Neuronal stem cell (in vitro differentiated cells): ENCODE data around the gene TNS3.

Source experiments
- DNase-seq: peaks from one replicate; pipeline ENCODE4 v3.0.0-alpha.2; 2013; ENCODE audit warnings: low spot score
- H2AFZ ChIP-seq: one replicate; pipeline ENCODE4 v1.6.1; 2013; ENCODE audit warnings: mild to moderate bottlenecking, low read length, inconsistent platforms
- H2AK5ac ChIP-seq: 2 replicates; pipeline ENCODE4 v1.6.1; 2013; ENCODE audit warnings: low read depth, mild to moderate bottlenecking, inconsistent platforms, low read length, moderate library complexity, mixed read lengths
- H2BK120ac ChIP-seq: 2 replicates; pipeline ENCODE4 v1.6.1; 2013; ENCODE audit warnings: low read depth, mild to moderate bottlenecking, inconsistent platforms, low read length, moderate library complexity, mixed read lengths
- H2BK12ac ChIP-seq: one replicate; pipeline ENCODE4 v1.6.1; 2013; ENCODE audit warnings: low read length, inconsistent platforms
- H2BK15ac ChIP-seq: 2 replicates; pipeline ENCODE4 v1.6.1; 2013; ENCODE audit warnings: mild to moderate bottlenecking, low read length, inconsistent platforms, mixed read lengths
- H2BK5ac ChIP-seq: one replicate; pipeline ENCODE4 v1.6.1; 2013; ENCODE audit warnings: inconsistent platforms, mild to moderate bottlenecking, low read length, moderate library complexity
- H3K14ac ChIP-seq: one replicate; pipeline ENCODE4 v1.6.1; 2013; ENCODE audit warnings: low read length, inconsistent platforms
- H3K18ac ChIP-seq: 2 replicates; pipeline ENCODE4 v1.6.1; 2013; ENCODE audit warnings: low read length, inconsistent platforms
- H3K23ac ChIP-seq: 2 replicates; pipeline ENCODE4 v1.6.1; 2013; ENCODE audit warnings: low read depth, mild to moderate bottlenecking, mixed read lengths, low read length, inconsistent platforms; ENCODE audit not compliant: poor library complexity
- H3K27ac ChIP-seq: replicated peaks from 3 replicates; pipeline ENCODE4 v1.5.1; 2013; ENCODE audit warnings: low read length, inconsistent platforms
- H3K27me3 ChIP-seq, 3 experiments: 2 replicates each; pipeline ENCODE4 v1.6.1; 2013; ENCODE audit warnings: low read length in 3 of 3, mild to moderate bottlenecking in 2 of 3, inconsistent platforms in 1 of 3, low read depth in 1 of 3, mixed read lengths in 1 of 3, moderate library complexity in 1 of 3; ENCODE audit not compliant: control insufficient read depth in 3 of 3, insufficient read depth in 3 of 3
- H3K36me3 ChIP-seq, 2 donors: replicated peaks in 1 of 2; 2 replicates each; pipeline ENCODE4 v1.6.1; 2013; ENCODE audit warnings: low read length in 2 of 2; ENCODE audit not compliant: control insufficient read depth in 2 of 2, insufficient read depth in 2 of 2
- H3K4ac ChIP-seq: 2 replicates; pipeline ENCODE4 v1.6.1; 2013; ENCODE audit warnings: inconsistent platforms, mild to moderate bottlenecking, low read length, moderate library complexity
- H3K4me1 ChIP-seq, 2 donors: 1 replicate in 1 of 2; 2 replicates in 1 of 2; pipeline ENCODE4 v1.6.1; 2013; ENCODE audit warnings: low read length in 2 of 2, low read depth in 1 of 2; ENCODE audit not compliant: control insufficient read depth in 2 of 2, insufficient read depth in 1 of 2
- H3K4me2 ChIP-seq: one replicate; pipeline ENCODE4 v1.6.1; 2013; ENCODE audit warnings: mild to moderate bottlenecking, low read length, inconsistent platforms; ENCODE audit not compliant: insufficient read depth, poor library complexity, severe bottlenecking
- H3K4me3 ChIP-seq, 2 donors: 2 replicates each; pipeline ENCODE4 v1.5.1; 2013; ENCODE audit warnings: low read length in 2 of 2, mild to moderate bottlenecking in 2 of 2, inconsistent platforms in 1 of 2, moderate library complexity in 1 of 2
- H3K79me1 ChIP-seq: one replicate; pipeline ENCODE4 v1.6.1; 2013; ENCODE audit warnings: low read depth, mild to moderate bottlenecking, inconsistent platforms, low read length, moderate library complexity
- H3K9ac ChIP-seq: one replicate; pipeline ENCODE4 v1.6.1; 2013; ENCODE audit warnings: mild to moderate bottlenecking, low read depth, low read length, inconsistent platforms; ENCODE audit not compliant: poor library complexity
- H3K9me3 ChIP-seq, 2 donors: replicated peaks in 1 of 2; 2 replicates each; pipeline versions ENCODE3 to v1.6.1; 2013; ENCODE audit warnings: low read length in 2 of 2, mild to moderate bottlenecking in 2 of 2, inconsistent platforms in 1 of 2, low read depth in 1 of 2, mixed read lengths in 1 of 2, moderate library complexity in 1 of 2; ENCODE audit not compliant: control insufficient read depth in 2 of 2, insufficient read depth in 1 of 2
- H4K8ac ChIP-seq: one replicate; pipeline ENCODE4 v1.6.1; 2013; ENCODE audit warnings: low read depth, mild to moderate bottlenecking, inconsistent platforms, low read length, moderate library complexity
- H4K91ac ChIP-seq: one replicate; pipeline ENCODE4 v1.6.1; 2013; ENCODE audit warnings: low read length, low read depth, mild to moderate bottlenecking, inconsistent platforms; ENCODE audit not compliant: poor library complexity
- WGBS, 2 donors: extraction: QIAGEN DNeasy Blood & Tissue Kit; methylation state at CpG; one replicate each; pipeline ENCODE4 v1.1.7; 2013; ENCODE audit warnings: missing lambda C conversion rate in 2 of 2, mixed read lengths in 1 of 2; ENCODE audit not compliant: insufficient read length in 2 of 2, insufficient replicate concordance in 1 of 2; ENCODE audit errors: extremely low coverage in 2 of 2; 5-methylcytosine and 5-hydroxymethylcytosine counted together

Gene TNS3

GRCh38 chr7:47600199-47601118 lies 18.5 kb upstream of the TNS3 start:
- Histone ChIP-seq H3K4me2 (no peak overlapping the region), H3K14ac (no peak overlapping the region), H2BK15ac (no peak overlapping the region), H2BK5ac (no peak overlapping the region), H3K36me3 (no peaks in the 10 kb centered on the region), H2BK120ac (no peak overlapping the region), H3K79me1 (no peaks in the 10 kb centered on the region), H2BK12ac (no peak overlapping the region), H3K4me1 (peaks cover 0 to 2% of the 10 kb centered on the region in 2 donors), H3K9ac (no peak overlapping the region), H3K18ac (no peak overlapping the region), H2AK5ac (no peak overlapping the region), H3K27ac (no peak overlapping the region), H3K4me3 (no peak overlapping the region), H3K9me3 (peaks cover 5 to 9% of the 10 kb centered on the region in 2 donors), H3K4ac (no peak overlapping the region), H2AFZ (no peak overlapping the region), H4K91ac (no peak overlapping the region), H3K27me3 (peaks cover 0 to 7% (median 0%) of the 10 kb centered on the region in 3 experiments), H3K23ac (no peak overlapping the region), H4K8ac (no peak overlapping the region)
- no peak for DNase-seq
- WGBS, 2 donors, result no CpG with 5 or more reads among the region's 15 CpGs

DNA sequence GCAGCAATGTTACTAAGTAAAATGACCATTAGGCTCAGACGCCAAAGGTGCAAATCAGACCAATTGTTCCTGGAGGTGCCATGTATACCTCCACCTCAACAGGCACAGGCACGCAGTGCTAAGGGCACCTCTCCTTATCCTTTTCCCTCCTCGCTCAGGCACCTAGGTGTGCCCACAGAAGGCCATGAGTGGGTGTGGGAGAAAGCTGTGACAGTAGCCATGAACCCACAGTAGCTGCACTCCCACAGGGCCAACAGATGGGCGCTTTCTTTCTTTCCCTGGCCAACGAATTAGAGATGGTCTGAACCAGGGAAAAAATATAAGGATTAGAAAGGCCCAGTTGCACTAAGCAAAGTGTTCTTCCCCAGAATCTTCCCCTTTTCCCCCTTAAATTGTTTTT lies 15.5 kb upstream of the TNS3 start:
- H3K23ac ChIP-seq, result no peak overlapping the region
- no peak overlapping the region for H2BK120ac ChIP-seq
- no peak overlapping the region for H3K18ac ChIP-seq
- no peak overlapping the region for H3K14ac ChIP-seq
- no peak overlapping the region for H2AK5ac ChIP-seq
- no peak overlapping the region for H2AFZ ChIP-seq
- H2BK15ac ChIP-seq, result no peak overlapping the region
- H3K79me1 ChIP-seq, result no peaks in the 10 kb centered on the region
- no peak overlapping the region for H3K4me3 ChIP-seq
- H2BK12ac ChIP-seq, result no peak overlapping the region
- H3K36me3 ChIP-seq, result no peaks in the 10 kb centered on the region
- no peak overlapping the region for H3K27ac ChIP-seq
- H4K91ac ChIP-seq, result no peak overlapping the region
- no peak overlapping the region for H2BK5ac ChIP-seq
- peaks cover 0 to 7% (median 0%) of the 10 kb centered on the region in 3 experiments for H3K27me3 ChIP-seq
- WGBS, 2 donors, result no CpG with 5 or more reads among the region's 5 CpGs
- no peak overlapping the region for H4K8ac ChIP-seq
- DNase-seq, result no peak
- peaks cover 5 to 9% of the 10 kb centered on the region in 2 donors for H3K9me3 ChIP-seq
- H3K9ac ChIP-seq, result no peak overlapping the region
- H3K4ac ChIP-seq, result no peak overlapping the region
- no peaks in the 10 kb centered on the region for H3K4me1 ChIP-seq
- no peak overlapping the region for H3K4me2 ChIP-seq

GRCh38 chr7:47596502-47597202 lies 14.7 kb upstream of the TNS3 start:
- Histone ChIP-seq H2AK5ac (no peak overlapping the region), H3K4me3 (no peak overlapping the region), H3K9me3 (peaks cover 5 to 9% of the 10 kb centered on the region in 2 donors), H2AFZ (no peak overlapping the region), H2BK12ac (no peak overlapping the region), H2BK15ac (no peak overlapping the region), H3K23ac (no peak overlapping the region), H3K4me1 (peaks cover 0 to 1% of the 10 kb centered on the region in 2 donors), H3K79me1 (no peaks in the 10 kb centered on the region), H3K27ac (no peak overlapping the region), H3K9ac (no peak overlapping the region), H2BK120ac (no peak overlapping the region), H4K8ac (no peak overlapping the region), H3K27me3 (peaks cover 0 to 7% (median 0%) of the 10 kb centered on the region in 3 experiments), H3K4me2 (no peak overlapping the region), H4K91ac (no peak overlapping the region), H2BK5ac (no peak overlapping the region), H3K18ac (no peak overlapping the region), H3K36me3 (no peaks in the 10 kb centered on the region), H3K4ac (no peak overlapping the region), H3K14ac (no peak overlapping the region)
- no peak for DNase-seq
- no CpG with 5 or more reads among the region's 12 CpGs for WGBS, 2 donors

DNA sequence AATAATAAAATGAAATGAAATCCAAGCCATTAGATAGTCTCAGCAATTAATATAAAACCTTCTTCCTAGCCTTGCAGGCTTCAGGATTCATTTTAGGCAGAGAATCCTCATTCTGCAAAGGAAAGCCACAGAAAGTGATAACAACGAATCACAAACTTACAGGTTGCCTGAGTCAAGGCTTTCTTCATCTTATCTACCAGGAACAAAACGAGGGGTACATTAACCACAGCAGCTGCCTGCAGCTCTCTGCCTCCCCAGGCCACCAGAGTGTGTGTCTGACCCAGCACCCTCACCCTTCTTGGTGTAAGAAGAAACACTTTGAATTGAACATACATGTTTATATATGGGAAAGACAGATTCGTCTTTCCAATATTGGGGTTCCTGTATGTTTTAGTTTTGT lies 12.5 kb upstream of the TNS3 start:
- H3K36me3 ChIP-seq, result no peaks in the 10 kb centered on the region
- H3K9me3 ChIP-seq, result peaks cover 5 to 9% of the 10 kb centered on the region in 2 donors
- no peak overlapping the region for H3K18ac ChIP-seq
- H4K8ac ChIP-seq, result no peak overlapping the region
- no peak overlapping the region for H3K4ac ChIP-seq
- H3K4me3 ChIP-seq, result no peak overlapping the region
- no peak for DNase-seq
- peaks cover 0 to 5% (median 0%) of the 10 kb centered on the region in 3 experiments for H3K27me3 ChIP-seq
- no peaks in the 10 kb centered on the region for H3K79me1 ChIP-seq
- no CpG with 5 or more reads among the region's 3 CpGs for WGBS, 2 donors
- H2AFZ ChIP-seq, result no peak overlapping the region
- no peak overlapping the region for H2BK12ac ChIP-seq
- H2AK5ac ChIP-seq, result no peak overlapping the region
- H4K91ac ChIP-seq, result no peak overlapping the region
- H2BK120ac ChIP-seq, result no peak overlapping the region
- H2BK15ac ChIP-seq, result no peak overlapping the region
- H3K4me1 ChIP-seq, result peaks cover 0 to 1% of the 10 kb centered on the region in 2 donors
- no peak overlapping the region for H3K4me2 ChIP-seq
- H2BK5ac ChIP-seq, result no peak overlapping the region
- no peak overlapping the region for H3K9ac ChIP-seq
- no peak overlapping the region for H3K14ac ChIP-seq
- H3K27ac ChIP-seq, result no peak overlapping the region
- no peak overlapping the region for H3K23ac ChIP-seq
